ENCODE data around the gene WDR77. TPM values are rescaled to one million over a fixed set of nuclear protein-coding genes. Genes with fewer than 3 reads are reported as not detected.

WDR77 gene
- total RNA-seq, 1 experiment from 2014 or later, result 42.5 TPM

DNA sequence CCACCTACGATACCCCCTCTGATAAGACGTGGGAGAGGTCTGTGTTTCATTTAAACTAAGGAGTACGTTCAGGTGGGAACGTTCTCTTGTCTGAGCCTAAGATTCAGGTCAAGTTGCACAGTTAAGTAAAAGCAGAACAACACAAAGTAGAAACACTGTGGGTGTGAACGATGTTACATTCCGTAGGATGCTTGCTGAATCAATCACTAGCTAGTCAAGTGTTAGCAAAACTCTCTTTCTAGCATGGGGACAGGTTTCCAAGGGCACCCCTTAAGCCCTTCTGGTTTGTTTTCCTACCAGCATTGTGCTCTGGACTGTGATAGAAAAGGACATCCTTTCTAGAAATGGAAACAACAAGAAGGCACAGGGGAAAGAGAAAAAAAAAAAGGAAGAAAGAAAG, 38.1 kb upstream of the WDR77 start:
- Histone ChIP-seq H3K4me3 (replicated peaks in 1 of 2; ENCODE audit: low read depth in 1 of 2, low read length in 2 of 2) (no peak overlapping the region), H2AFZ (ENCODE audit: low read depth, low read length, poor library complexity, severe bottlenecking) (no peak overlapping the region), H3K9me3 (ENCODE audit: control insufficient read depth in 1 of 2, insufficient read depth in 1 of 2, low read depth in 1 of 2, low read length in 2 of 2) (no peaks in the 10 kb centered on the region), H3K4me2 (ENCODE audit: low read length) (no peak overlapping the region), H3K9ac (ENCODE audit: low read length) (no peak overlapping the region), H3K79me2 (ENCODE audit: insufficient read depth, low read length) (no peaks in the 10 kb centered on the region), H3K27me3 (ENCODE audit: insufficient read depth, low read length) (no peaks in the 10 kb centered on the region), H3K9me2 (ENCODE audit: insufficient read depth) (no peaks in the 10 kb centered on the region), H3K4me1 (ENCODE audit: control insufficient read depth in 1 of 2, insufficient read depth in 2 of 2, low read length in 2 of 2) (no peaks in the 10 kb centered on the region), H3K27ac (ENCODE audit: low read depth, low read length) (no peak overlapping the region), H3K36me3 (ENCODE audit: control insufficient read depth in 1 of 2, insufficient read depth in 2 of 2, low read length in 2 of 2) (no peaks in the 10 kb centered on the region), H4K20me1 (ENCODE audit: insufficient read depth) (no peaks in the 10 kb centered on the region)
- ATAC-seq (no peak), DNase-seq (ENCODE audit: low read depth, low spot score) (no peak)
- POLR2A ChIA-PET, result no interaction called here
- CTCF ChIA-PET, result no interaction called here
- intact Hi-C loops (cut with micrococcal nuclease), result no loop called here
- TF ChIP-seq SIN3A (IDR thresholded peaks at IDR 0.05; ENCODE audit: low read depth) (no peak), YY1 (IDR thresholded peaks at IDR 0.05; ENCODE audit: extremely low read depth, insufficient replicate concordance, low read depth, low read length) (no peak)
- RAD21 ChIA-PET (ENCODE audit: low non-redundant PET in 1 of 2, low total read pairs in 2 of 2, uncharacterized antibody in 2 of 2, unreplicated experiment in 2 of 2), result no interaction called here
- no TSS peak for BruUV-seq (replicated peaks)

DNA sequence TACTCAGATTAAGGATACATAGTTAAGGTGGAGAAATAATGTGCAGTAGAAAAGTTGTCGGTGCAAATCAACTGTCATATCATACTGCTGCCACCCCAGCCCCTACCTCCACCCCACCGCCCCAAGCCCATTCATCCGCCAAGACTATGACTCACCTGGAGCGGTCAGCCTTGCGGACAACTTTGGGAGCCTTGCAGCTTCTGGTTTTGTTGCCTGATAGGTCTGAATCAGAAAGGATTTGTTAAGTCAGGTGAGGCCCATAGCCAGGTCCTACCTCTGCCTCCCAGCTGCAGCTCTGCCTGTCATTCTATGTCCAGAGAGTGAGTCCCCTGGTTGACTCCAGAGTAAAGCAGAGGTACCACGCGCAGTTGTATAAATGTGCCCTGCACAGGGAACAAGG, 37.4 kb upstream of the WDR77 start:
- POLR2A ChIA-PET, result no interaction called here
- BruUV-seq (replicated peaks), result no TSS peak
- H3K36me3 ChIP-seq (ENCODE audit: control insufficient read depth in 1 of 2, insufficient read depth in 2 of 2, low read length in 2 of 2), result no peaks in the 10 kb centered on the region

More for the DNA sequence above, 37.4 kb upstream of the WDR77 start:
- Histone ChIP-seq H2AFZ (ENCODE audit: low read depth, low read length, poor library complexity, severe bottlenecking) (no peak overlapping the region), H3K9ac (ENCODE audit: low read length) (no peak overlapping the region), H3K9me2 (ENCODE audit: insufficient read depth) (no peaks in the 10 kb centered on the region), H3K4me2 (ENCODE audit: low read length) (no peak overlapping the region), H3K27me3 (ENCODE audit: insufficient read depth, low read length) (no peaks in the 10 kb centered on the region), H3K79me2 (ENCODE audit: insufficient read depth, low read length) (no peaks in the 10 kb centered on the region), H3K4me1 (ENCODE audit: control insufficient read depth in 1 of 2, insufficient read depth in 2 of 2, low read length in 2 of 2) (no peaks in the 10 kb centered on the region), H4K20me1 (ENCODE audit: insufficient read depth) (no peaks in the 10 kb centered on the region), H3K4me3 (replicated peaks in 1 of 2; ENCODE audit: low read depth in 1 of 2, low read length in 2 of 2) (no peak overlapping the region), H3K27ac (ENCODE audit: low read depth, low read length) (no peak overlapping the region), H3K9me3 (ENCODE audit: control insufficient read depth in 1 of 2, insufficient read depth in 1 of 2, low read depth in 1 of 2, low read length in 2 of 2) (no peaks in the 10 kb centered on the region)
- DNase-seq (ENCODE audit: low read depth, low spot score), result no peak
- CTCF ChIA-PET, result no interaction called here
- intact Hi-C loops (cut with micrococcal nuclease), result no loop called here
- TF ChIP-seq ELF1 (IDR thresholded peaks at IDR 0.05; ENCODE audit: borderline replicate concordance, low read depth), result no peak
- no peak for TF ChIP-seq CBX3 (IDR thresholded peaks at IDR 0.05; ENCODE audit: low read depth)
- TF ChIP-seq POLR2A (IDR thresholded peaks at IDR 0.05; ENCODE audit: borderline replicate concordance, extremely low read depth, insufficient read depth, insufficient read length), result no peak
- RAD21 ChIA-PET (ENCODE audit: low non-redundant PET in 1 of 2, low total read pairs in 2 of 2, uncharacterized antibody in 2 of 2, unreplicated experiment in 2 of 2), result no interaction called here
- no peak for ATAC-seq
